ENCODE data around the gene SBF2.

- TF ChIP-seq CTCF (IDR thresholded peaks at IDR 0.05; ENCODE audit: borderline replicate concordance, extremely low read depth, low read length, poor library complexity, severe bottlenecking) (no peak), EZH2 (IDR thresholded peaks at IDR 0.05; ENCODE audit: borderline replicate concordance, low read depth, low read length, severe bottlenecking) (no peak)
These were observed 425.4 kb downstream of the SBF2 start for GRCh38 chr11:9868641-9869040.
